HepG2 (cell line): ENCODE data around the gene B4GALT2. TPM values are rescaled to one million over a fixed set of nuclear protein-coding genes. Genes with fewer than 3 reads are reported as not detected.

ENCODE experiments used
- ATAC-seq: fragments of 200-7000 bp; cut with Tn5 transposase; 3 replicates; pipeline ENCODE4 v1.9.1; 2020; ENCODE audit warnings: mild to moderate bottlenecking, moderate library complexity
- BruUV-seq: library from RNA; stranded (reverse); fragments of 400-500 nt; replicated peaks from 2 replicates; lab custom pipeline; 2021; lab: Mats Ljungman, UMichigan
- CTCF ChIA-PET: fragments of 300-600 bp; formaldehyde crosslinking; extraction: SDS; loops from one replicate; lab custom pipeline; 2021; ENCODE audit warnings: low total read pairs, inconsistent platforms, low intra/inter-chr PET ratio; lab: Yijun Ruan, JAX
- POLR2A ChIA-PET: fragments of 350-600 bp; sonication (Branson Sonifier 250); formaldehyde crosslinking; loops from one replicate; lab custom pipeline; 2020; ENCODE audit warnings: antibody characterized with exemption, inconsistent platforms; lab: Yijun Ruan, JAX
- DNase-seq: peaks from one replicate; pipeline ENCODE4 v3.0.0-alpha.2; 2015; ENCODE audit warnings: low spot score
- FAIRE-seq: peaks from 3 replicates; lab custom pipeline; 2011; peaks lifted over from hg19 to GRCh38; lab: Jason Lieb, UNC
- H2AFZ ChIP-seq: one replicate; pipeline ENCODE4 v1.6.1; 2011; ENCODE audit warnings: low read length, inconsistent platforms
- H3K27ac ChIP-seq: fragments of 300-600 bp; 3 replicates; pipeline ENCODE4 v1.8.0; 2011; ENCODE audit warnings: mixed run types, mild to moderate bottlenecking, mixed read lengths, low read length, inconsistent platforms; ENCODE audit not compliant: insufficient read depth; ENCODE audit errors: extremely low read length
- H3K27me3 ChIP-seq, 2 experiments: fragments of 200-600 bp in 1 of 2; 2 replicates in 1 of 2; 3 replicates in 1 of 2; pipeline versions ENCODE4 v1.6.0 to v1.8.0; 2011; ENCODE audit warnings: low read length in 2 of 2, mild to moderate bottlenecking in 2 of 2, moderate library complexity in 2 of 2, inconsistent platforms in 1 of 2; ENCODE audit not compliant: insufficient read depth in 2 of 2, control insufficient read depth in 1 of 2
- H3K36me3 ChIP-seq, 2 experiments: fragments of 200-600 bp in 1 of 2; replicated peaks in 1 of 2; 2 replicates in 1 of 2; 3 replicates in 1 of 2; pipeline versions ENCODE4 v1.5.1 to v1.8.0; 2011; ENCODE audit warnings: low read length in 2 of 2, inconsistent platforms in 1 of 2; ENCODE audit not compliant: insufficient read depth in 2 of 2, control insufficient read depth in 1 of 2
- H3K4me1 ChIP-seq: 2 replicates; pipeline ENCODE4 v1.5.1; 2012; ENCODE audit warnings: low read length, inconsistent platforms; ENCODE audit not compliant: insufficient read depth
- H3K4me2 ChIP-seq: 2 replicates; pipeline ENCODE4 v1.6.0; 2011; ENCODE audit warnings: low read depth, low read length, inconsistent platforms
- H3K4me3 ChIP-seq, 3 experiments: fragments of 200-600 bp in 1 of 3; sonication (generic), shearing (Covaris generic) in 1 of 3; replicated peaks in 1 of 3; 2 replicates each; pipeline ENCODE4 v1.5.1; 2011 to 2016; ENCODE audit warnings: low read length in 3 of 3, inconsistent platforms in 2 of 3, low read depth in 2 of 3, mild to moderate bottlenecking in 2 of 3, control low read depth in 1 of 3, mixed read lengths in 1 of 3; ENCODE audit not compliant: insufficient read depth in 1 of 3
- H3K79me2 ChIP-seq: one replicate; pipeline ENCODE4 v1.6.1; 2011; ENCODE audit warnings: low read length, inconsistent platforms; ENCODE audit not compliant: insufficient read depth
- H3K9ac ChIP-seq: 2 replicates; pipeline ENCODE4 v1.6.0; 2011; ENCODE audit warnings: mild to moderate bottlenecking, low read depth, low read length, inconsistent platforms; ENCODE audit not compliant: insufficient read depth
- H3K9me3 ChIP-seq: 2 replicates; pipeline ENCODE4 v1.5.1; 2012; ENCODE audit warnings: mild to moderate bottlenecking, low read length
- H4K20me1 ChIP-seq: 2 replicates; pipeline ENCODE4 v1.6.0; 2011; ENCODE audit warnings: inconsistent platforms, mild to moderate bottlenecking, low read length, moderate library complexity; ENCODE audit not compliant: insufficient read depth
- KIAA2018 ChIP-seq: sonication (generic); formaldehyde crosslinking; IDR thresholded peaks from 2 replicates; pipeline ENCODE4 v1.5.0; 2020; ENCODE audit warnings: mild to moderate bottlenecking, missing genetic modification reagents, borderline replicate concordance
- ZMAT5 ChIP-seq: sonication (generic); formaldehyde crosslinking; IDR thresholded peaks from 2 replicates; pipeline ENCODE4 v1.5.0; 2020; ENCODE audit warnings: mild to moderate bottlenecking, low read depth, missing genetic modification reagents, borderline replicate concordance
- ZNF331 ChIP-seq: sonication (generic); formaldehyde crosslinking; IDR thresholded peaks from 2 replicates; pipeline ENCODE4 v1.4.0; 2020; ENCODE audit warnings: missing genetic modification reagents
- ZNF432 ChIP-seq: sonication (generic); formaldehyde crosslinking; IDR thresholded peaks from 2 replicates; pipeline ENCODE4 v1.5.0; 2020; ENCODE audit warnings: missing genetic modification reagents, mild to moderate bottlenecking, borderline replicate concordance
- ZNF567 ChIP-seq: sonication (generic); formaldehyde crosslinking; IDR thresholded peaks from 2 replicates; pipeline ENCODE4 v1.8.1; 2023; ENCODE audit warnings: mild to moderate bottlenecking, missing genetic modification reagents, borderline replicate concordance
- WGBS: methylation state at CpG from one replicate; pipeline ENCODE4 v1.1.6; 2017; ENCODE audit warnings: low lambda C conversion rate; 5-methylcytosine and 5-hydroxymethylcytosine counted together
- in situ Hi-C: cut with HindIII; loops from 2 replicates; pipeline ENCODE4 v1.10.0; 2017; ENCODE audit warnings: low pct_unique_long_range_greater_than_20kb; ENCODE audit not compliant: extremely low pct_ligation_motif_present
- intact Hi-C: fragments of 100-400 bp; cut with micrococcal nuclease; formaldehyde crosslinking; loops from one replicate; pipeline ENCODE4 v1.10.0; 2022; ENCODE audit not compliant: unreplicated experiment
- polyA plus RNA-seq, 8 experiments: library from polyadenylated mRNA; depleted of rRNA in 3 of 8; stranded (reverse) in 7 of 8; unstranded in 1 of 8; fragments of >200 nt; fragmentation: Illumina TruSeq in 4 of 8; extraction: Trizol in 4 of 8; gene quantifications; 2 replicates each; pipeline versions ENCODE4 v1.2.1 to v1.2.3, GENCODE V29; 2011 to 2016; ENCODE audit warnings: low read depth in 4 of 8, missing spikeins in 1 of 8, mixed read lengths in 1 of 8; ENCODE audit not compliant: insufficient read depth in 1 of 8
- total RNA-seq, 5 experiments: library from RNA; depleted of rRNA; stranded (reverse); fragments of >200 nt; fragmentation: Illumina TruSeq; extraction: Trizol; gene quantifications; 2 replicates each; pipeline ENCODE4 v1.2.3, GENCODE V29; 2016; ENCODE audit warnings: low read depth in 1 of 5
- TF ChIP-seq, protein P1 (sequence below): sonication (generic); IDR thresholded peaks from 2 replicates; pipeline ENCODE4 v1.6.1; 2016; ENCODE audit warnings: low read depth, borderline replicate concordance

Gene B4GALT2
- total and polyA plus RNA-seq, 2 of the 13 experiments (the other 11 are each of a cell fraction or from before 2014, with no cell fraction given) = 41.9 to 78.0 TPM

GRCh38 chr1:43951021-43951985 is 27.7 kb upstream of the B4GALT2 start:
- WGBS = 99% methylated on average over 4 of the region's 4 CpGs
- no peak overlapping the region for H3K9ac ChIP-seq
- intact Hi-C loops (no loop called here), in situ Hi-C loops (no loop called here)
- H3K4me1 ChIP-seq = peaks cover 14% of the 10 kb centered on the region
- H3K4me3 ChIP-seq = no peak overlapping the region
- peaks cover 0 to under 1% of the 10 kb centered on the region in 2 experiments; a peak in 1 of 5 replicates for H3K36me3 ChIP-seq
- no peaks in the 10 kb centered on the region for H4K20me1 ChIP-seq
- DNase-seq (no peak), FAIRE-seq (no peak), ATAC-seq (no peak)
- ChIA-PET POLR2A (interaction anchor here (1.3 kb wide), 1 partner anchor 19 kb away, joined by 3 read pairs; the partner anchor contains the start of gene DPH2), CTCF (no interaction called here)
- BruUV-seq = no TSS peak
- TF ChIP-seq ZNF432 (CRISPR knock-in tag) (no peak), ZMAT5 (CRISPR knock-in tag) (no peak), ZNF331 (CRISPR knock-in tag) (no peak), KIAA2018 (CRISPR knock-in tag) (no peak), ZNF567 (CRISPR knock-in tag) (no peak)
- TF ChIP-seq, protein P1, sequence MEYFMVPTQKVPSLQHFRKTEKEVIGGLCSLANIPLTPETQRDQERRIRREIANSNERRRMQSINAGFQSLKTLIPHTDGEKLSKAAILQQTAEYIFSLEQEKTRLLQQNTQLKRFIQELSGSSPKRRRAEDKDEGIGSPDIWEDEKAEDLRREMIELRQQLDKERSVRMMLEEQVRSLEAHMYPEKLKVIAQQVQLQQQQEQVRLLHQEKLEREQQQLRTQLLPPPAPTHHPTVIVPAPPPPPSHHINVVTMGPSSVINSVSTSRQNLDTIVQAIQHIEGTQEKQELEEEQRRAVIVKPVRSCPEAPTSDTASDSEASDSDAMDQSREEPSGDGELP = no peak
- peaks cover 11% of the 10 kb centered on the region for H3K79me2 ChIP-seq
- H3K27ac ChIP-seq = no peak overlapping the region
- H3K9me3 ChIP-seq = no peaks in the 10 kb centered on the region
- H2AFZ ChIP-seq = no peak overlapping the region
- H3K4me2 ChIP-seq = no peak overlapping the region
- no peaks in the 10 kb centered on the region; a peak in 1 of 5 replicates for H3K27me3 ChIP-seq
